Activated CD8-positive, alpha-beta memory T cell treated with anti-CD3 and anti-CD28 coated beads for 24 hours (primary cell): ENCODE data around the gene SULT1C2.
"Not testable (repeated sequence)": the region's sequence is repeated elsewhere in the genome, so short reads cannot be mapped to it uniquely, and the experiment has no call there.

Source experiments
- DNase-seq: peaks from one replicate; pipeline ENCODE4 v3.0.0-alpha.2; 2020

Gene SULT1C2

GRCh38 chr2:108288534-108289106 lies at the start of gene SULT1C2:
Gene SULT1C2 (plus strand): TSS chr2:108288895. CDS start chr2:108293668, 4,773 bp downstream.
- no peak for DNase-seq

GRCh38 chr2:108239786-108240185 lies 48.9 kb upstream of the SULT1C2 start, which contains the start of gene SULT1C3:
Gene SULT1C3 (plus strand): TSS chr2:108239968. CDS start chr2:108247195, 7,227 bp downstream.
- no peak for DNase-seq

GRCh38 chr2:108240966-108241365 lies 47.7 kb upstream of the SULT1C2 start:
- no peak for DNase-seq

- DNase-seq = no peak
These were observed 45.1 kb upstream of the SULT1C2 start for GRCh38 chr2:108243566-108243965.

- no peak for DNase-seq
These were observed 43.9 kb upstream of the SULT1C2 start for GRCh38 chr2:108244667-108245414.

- no peak for DNase-seq
These were observed 35.6 kb upstream of the SULT1C2 start for GRCh38 chr2:108253106-108253505.

GRCh38 chr2:108257757-108258331 lies 30.9 kb upstream of the SULT1C2 start:
- no peak for DNase-seq

- DNase-seq = no peak
These were observed 27.9 kb upstream of the SULT1C2 start for GRCh38 chr2:108260773-108261172.

GRCh38 chr2:108262036-108262435 lies 26.7 kb upstream of the SULT1C2 start:
- no peak for DNase-seq

GRCh38 chr2:108263401-108263800 lies 25.3 kb upstream of the SULT1C2 start:
- DNase-seq = no peak

GRCh38 chr2:108266218-108266617 lies 22.5 kb upstream of the SULT1C2 start:
- no peak for DNase-seq

- DNase-seq = no peak
These were observed 21.6 kb upstream of the SULT1C2 start for GRCh38 chr2:108267101-108267500.

GRCh38 chr2:108268001-108268400 lies 20.7 kb upstream of the SULT1C2 start:
- no peak for DNase-seq

- DNase-seq = no peak
These were observed 18.3 kb upstream of the SULT1C2 start for GRCh38 chr2:108270346-108270745.

GRCh38 chr2:108270768-108271506 lies 17.8 kb upstream of the SULT1C2 start:
- no peak for DNase-seq

GRCh38 chr2:108271691-108272253 lies 16.9 kb upstream of the SULT1C2 start:
- no peak for DNase-seq

GRCh38 chr2:108278631-108279030 lies 10.1 kb upstream of the SULT1C2 start:
- no peak for DNase-seq

- no peak for DNase-seq
These were observed 9.2 kb upstream of the SULT1C2 start for GRCh38 chr2:108279468-108279867.

- DNase-seq = no peak
These were observed 8.2 kb upstream of the SULT1C2 start for GRCh38 chr2:108280466-108280865.

GRCh38 chr2:108284566-108284965 lies 4.1 kb upstream of the SULT1C2 start:
- DNase-seq = not testable (repeated sequence)

GRCh38 chr2:108285616-108286015 lies 3.1 kb upstream of the SULT1C2 start:
- DNase-seq = no peak

GRCh38 chr2:108287169-108287568 lies 1.5 kb upstream of the SULT1C2 start:
- DNase-seq = no peak

- no peak for DNase-seq
These were observed 5.2 kb downstream of the SULT1C2 start for GRCh38 chr2:108293850-108294249.
